GM19238 (cell line): Measurements from ENCODE around the gene PPP1R36.
A peak's percentile ranks its signal among the peaks of the same experiment; 100 is the strongest.
"Not testable (repeated sequence)": the region's sequence is repeated elsewhere in the genome, so short reads cannot be mapped to it uniquely, and the experiment has no call there.

Experiments used
- DNase-seq: peaks from one replicate; pipeline ENCODE4 v3.0.0; 2011; ENCODE audit warnings: low spot score; ENCODE audit not compliant: insufficient read length

Gene PPP1R36

DNA sequence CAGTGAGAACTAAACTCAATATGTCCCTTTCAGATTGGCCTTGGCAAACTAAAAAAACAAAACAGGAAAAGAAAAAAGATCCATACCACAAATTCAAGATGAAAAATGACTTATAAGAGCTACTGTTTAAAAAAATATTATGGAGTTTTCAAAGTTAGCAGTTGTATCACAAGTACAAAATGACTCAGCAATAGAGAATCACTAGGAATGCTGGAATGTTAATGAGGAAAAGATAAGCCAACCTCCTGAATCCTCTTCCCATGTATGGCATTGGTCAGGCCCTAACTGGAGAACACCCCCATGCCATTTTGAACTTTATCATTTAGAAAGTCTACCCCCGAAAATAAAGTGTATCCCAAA is 62.2 kb downstream of the PPP1R36 start:
- DNase-seq = no peak

DNA sequence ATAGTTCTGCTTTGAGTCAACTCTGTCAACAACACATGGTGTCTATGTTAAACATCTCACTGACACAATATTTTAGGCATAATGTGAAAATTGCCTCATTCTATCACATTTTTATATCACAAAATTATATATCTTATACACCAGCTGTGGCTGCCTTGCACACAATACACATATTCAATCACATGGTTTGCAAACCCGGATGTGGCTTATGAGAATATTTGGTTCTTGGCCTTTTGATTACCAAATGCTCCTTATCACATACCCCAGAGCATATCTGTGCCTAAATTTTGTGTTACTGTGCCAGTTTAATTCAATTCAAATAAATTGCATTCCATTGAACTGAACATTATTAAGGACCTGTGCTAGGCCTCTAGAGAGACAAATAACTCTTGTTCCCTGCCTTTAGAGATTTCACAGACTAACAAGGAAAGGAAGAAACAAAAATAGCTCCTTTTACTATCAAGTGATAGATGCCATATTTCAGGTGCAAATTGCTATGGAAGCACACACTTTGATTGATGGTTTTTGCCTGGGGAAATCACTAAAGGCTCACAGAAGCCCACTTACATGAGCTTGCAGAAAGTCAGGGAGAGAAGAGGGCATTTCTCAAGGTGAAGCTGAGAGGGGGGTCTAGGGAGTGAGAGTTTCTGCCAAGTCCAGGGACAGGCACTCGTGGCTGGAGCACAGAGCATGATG is 63.4 kb downstream of the PPP1R36 start:
- no peak for DNase-seq

DNA sequence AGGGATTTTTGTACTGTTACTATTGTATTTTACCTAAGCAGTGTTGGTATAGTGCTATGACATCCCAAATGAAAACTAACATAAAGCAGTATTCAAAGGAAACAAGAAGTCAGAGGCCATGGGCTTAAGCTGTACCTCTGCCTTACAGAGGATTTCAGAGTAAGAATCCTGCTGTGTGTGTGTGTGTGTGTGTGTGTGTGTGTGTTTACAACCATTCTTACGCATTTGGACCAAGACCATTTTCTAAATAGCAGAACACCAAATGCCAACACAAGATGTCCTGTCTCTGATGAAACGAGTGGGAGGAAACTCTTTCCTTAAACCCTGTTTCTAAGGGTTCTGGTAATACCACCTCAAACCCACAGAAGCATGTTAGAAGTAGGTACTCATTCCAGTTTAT is 64.4 kb downstream of the PPP1R36 start:
- no peak for DNase-seq

DNA sequence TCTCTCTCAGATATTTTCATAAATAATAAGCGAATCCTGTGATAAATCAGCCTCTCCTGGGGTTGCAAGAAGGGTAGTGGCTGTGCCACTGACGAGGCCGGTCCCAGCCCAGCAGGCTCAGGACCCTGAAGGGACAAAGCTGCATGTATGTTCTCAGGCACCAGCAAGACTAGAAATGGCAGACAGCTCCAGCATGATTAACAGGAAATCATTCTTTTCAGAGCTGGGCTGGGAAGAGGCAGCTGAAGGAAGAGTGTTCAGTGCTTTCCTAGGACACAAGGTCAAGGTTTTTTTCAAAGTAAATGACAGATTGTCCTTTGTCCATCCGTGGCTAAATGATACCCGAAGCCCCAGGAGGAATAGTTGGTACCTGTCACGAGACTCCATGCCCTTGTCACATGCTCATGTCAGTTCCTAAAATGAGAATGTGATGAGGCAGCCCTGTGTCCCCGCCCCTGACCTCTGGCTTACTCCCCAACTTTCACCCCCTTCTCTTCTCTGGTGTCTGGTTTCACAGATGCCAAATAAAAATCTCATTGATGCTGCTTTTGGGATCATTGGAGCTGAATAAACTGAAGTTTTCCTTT is 65.1 kb downstream of the PPP1R36 start:
- DNase-seq = no peak

DNA sequence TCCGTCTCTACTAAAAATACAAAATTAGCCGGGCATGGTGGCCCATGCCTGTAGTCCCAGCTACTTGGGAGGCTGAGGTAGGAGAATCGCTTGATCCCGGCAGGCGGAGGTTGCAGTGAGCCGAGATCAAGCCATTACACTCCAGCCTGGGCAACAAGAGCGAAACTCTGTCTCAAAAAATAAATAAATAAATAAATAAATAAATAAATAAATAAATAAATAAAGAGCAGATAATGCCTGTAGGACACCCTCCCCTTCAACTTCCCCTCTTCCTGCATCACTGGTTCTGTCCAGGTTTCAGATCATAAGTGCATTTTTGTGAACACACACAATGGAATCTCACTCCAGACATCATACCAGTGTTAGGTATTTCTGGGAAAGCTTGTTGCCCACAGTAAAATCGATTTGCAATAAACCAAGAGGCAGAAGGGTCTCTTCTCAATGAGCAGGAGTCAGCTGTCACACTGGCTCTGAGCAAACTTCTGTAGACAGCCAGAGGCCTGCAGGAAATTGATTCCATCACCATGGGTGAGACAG is 68.2 kb downstream of the PPP1R36 start:
- DNase-seq = not testable (repeated sequence)

DNA sequence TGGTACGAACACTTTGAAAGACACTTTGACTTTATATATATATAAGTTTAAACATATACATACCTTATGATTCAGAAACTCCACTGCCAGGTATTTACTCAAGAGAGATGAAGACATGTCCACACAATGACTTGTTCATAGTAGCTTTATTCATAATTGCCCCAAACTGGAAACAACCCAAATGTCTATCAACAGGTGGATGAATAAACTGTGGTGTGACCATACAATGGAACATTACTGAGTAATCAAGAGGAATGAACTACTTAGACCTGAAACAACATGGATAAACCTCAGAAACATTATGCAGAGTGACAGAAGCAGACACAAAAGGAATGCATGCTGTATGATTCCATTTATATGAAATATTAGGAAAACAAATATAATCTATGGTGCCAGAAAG is 71.1 kb downstream of the PPP1R36 start:
- no peak for DNase-seq

DNA sequence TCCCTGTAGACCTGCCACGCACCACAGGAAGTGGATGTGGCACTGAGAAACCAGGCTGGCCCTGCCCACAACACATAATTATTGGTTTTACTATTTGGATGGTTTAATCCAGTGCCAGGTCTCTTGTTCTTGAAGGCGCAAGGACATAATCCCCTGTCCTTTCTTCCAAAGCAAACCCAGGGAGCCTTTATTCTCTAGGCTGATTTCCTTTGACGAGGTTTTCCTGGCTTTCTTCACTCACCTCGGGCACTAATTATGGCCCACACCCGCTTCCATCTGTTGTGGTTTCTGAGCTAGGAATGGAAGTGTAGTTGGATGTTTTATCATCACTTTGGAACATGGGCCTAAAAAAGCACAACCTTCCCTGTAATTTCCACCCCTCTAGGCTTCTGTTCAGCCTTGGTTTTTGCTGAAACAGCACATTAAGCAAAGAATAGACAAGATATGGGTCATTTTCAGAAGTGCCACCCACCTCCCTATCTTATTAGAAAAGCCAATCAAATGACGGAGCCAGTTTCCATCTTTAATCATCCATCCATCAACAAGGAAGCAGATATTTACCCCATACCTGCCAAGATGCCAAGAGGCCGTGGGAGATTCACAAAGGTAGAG is 73.9 kb downstream of the PPP1R36 start:
- DNase-seq = no peak

DNA sequence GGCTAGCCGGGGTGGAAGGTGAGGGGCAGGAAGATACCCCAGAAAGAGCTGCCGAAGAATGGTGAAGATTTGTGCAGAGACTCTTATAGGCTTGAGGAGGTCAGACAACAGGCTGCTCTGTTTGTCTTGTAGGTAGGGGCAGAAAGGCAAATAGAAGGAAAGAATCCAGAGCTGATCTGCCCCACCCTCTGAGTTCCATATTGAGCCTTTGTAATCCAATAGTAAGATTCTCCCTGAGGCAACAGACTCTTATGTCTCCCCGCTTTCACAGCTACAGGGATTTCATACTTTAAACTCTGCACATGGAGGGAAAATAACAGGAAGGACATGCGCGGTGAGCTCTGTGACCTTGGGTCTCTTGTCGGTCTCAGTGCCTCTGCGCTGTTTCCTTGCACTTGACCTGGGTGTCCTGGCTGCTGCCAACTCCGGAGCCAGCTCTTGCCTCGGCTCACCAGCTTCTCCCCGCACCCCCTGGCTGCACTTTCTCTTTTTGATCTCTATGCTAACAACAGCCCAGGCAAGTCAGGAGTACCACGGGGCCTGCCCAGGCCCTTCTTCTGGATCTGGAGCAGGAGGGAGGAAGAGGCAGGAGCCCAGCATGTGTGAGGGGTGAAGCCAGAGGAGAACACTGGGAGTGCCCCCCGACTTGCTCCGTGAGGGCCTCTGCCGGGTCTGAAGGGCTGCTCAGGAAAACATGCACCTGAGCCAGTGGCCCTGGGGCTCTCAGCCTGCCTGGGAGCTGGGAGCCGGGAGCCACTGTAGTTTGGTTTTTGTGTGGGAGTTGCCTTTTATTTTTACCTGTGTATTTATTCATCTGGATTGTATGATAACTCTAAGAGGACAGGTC is 75.8 kb downstream of the PPP1R36 start:
- DNase-seq = no peak

DNA sequence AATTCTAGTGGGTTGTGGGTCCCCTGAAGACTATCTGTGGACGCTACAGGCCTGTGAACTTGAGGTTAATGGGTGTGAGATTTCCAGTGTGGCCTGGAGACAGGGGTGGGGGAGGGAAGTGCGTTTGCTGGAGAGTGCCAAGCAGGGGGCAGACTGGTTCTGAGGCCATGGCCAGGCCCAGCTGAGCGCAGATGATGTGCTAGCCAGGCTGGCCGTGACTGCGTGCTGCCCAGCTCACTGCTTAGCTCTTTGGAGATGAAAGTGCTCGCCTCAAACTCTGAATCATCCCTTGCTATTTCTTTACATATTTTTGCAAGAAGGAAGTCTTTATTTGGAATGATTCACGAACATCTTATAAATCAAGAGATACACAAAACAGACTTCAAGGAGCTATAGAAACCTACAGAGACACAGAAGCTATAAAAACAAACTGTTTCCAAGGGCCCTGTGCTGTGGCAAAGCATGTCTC is 79.2 kb downstream of the PPP1R36 start:
- DNase-seq = no peak

DNA sequence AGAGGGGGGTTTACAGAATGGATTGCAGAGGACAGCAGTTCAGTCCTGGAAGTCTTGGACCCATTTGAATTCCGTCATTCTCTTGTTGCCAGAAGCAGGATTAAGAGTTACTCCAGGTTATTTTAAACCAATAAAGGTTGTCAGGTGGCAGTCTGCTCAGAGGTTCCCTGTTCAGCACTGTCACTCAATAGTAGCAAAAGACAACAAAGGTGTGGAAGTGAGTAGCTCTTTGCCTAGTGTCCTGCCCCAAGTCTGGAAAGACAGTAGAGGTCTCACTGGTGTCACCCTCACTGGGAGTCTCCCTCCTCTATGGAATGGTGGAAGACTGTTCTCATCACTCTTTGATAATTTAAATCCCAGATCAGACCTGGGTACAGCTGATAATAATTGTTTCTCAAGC is 81.0 kb downstream of the PPP1R36 start:
- DNase-seq = no peak

DNA sequence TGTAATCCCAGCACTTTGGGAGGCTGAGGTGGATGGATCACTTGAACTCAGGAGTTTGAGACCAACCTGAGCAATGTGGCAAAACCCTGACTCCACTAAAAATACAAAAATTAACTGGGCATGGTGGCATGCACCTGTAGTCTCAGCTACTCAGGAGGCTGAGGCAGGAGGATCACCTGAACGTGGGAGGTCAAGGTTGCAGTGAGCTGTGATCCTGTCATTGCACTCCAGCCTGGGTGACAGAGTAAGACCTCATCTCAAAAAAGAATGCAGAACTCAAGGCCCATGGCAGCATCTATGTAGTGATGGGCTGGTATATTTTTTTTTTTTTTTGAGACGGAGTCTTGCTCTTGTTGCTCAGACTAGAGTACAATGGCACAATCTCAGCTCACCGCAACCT is 81.5 kb downstream of the PPP1R36 start:
- not testable (repeated sequence) for DNase-seq

DNA sequence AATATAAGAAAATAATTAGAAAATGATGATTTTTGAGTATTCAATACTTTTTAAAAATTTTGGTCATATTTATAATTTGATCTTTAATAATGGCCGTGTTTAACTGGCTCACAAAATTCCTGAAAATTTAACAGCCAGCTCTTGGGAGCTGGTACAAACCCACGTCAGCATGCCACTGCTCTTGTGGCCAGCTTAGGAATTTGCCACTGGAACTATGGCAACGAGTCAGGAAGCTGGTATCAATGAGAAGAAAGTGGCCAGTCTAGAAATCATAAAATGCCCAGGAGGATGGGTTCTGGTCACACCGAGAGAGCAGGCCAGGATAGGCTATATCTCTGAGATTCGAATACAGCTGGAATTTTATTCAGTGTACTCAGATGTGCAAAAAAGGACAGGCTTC is 82.3 kb downstream of the PPP1R36 start:
- DNase-seq = no peak

DNA sequence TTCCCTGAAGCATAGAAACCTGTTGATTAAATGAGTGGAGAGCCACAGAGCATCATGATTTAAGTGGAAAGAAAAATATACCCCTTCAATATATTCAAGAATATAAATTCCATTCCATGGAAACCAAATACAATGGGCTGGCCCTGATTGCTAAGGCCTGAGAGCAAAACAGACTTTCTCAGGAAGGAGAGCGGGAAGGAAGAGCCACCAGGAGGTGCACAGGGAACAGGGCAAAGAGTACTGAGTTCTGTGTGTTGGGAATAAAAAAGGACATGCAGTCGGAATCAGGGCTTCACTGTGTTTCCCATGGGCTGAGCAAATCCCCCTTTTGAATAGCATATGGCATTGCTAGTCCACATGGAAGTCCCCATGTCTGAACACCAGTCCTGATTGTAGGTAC is 84.8 kb downstream of the PPP1R36 start:
- no peak for DNase-seq

DNA sequence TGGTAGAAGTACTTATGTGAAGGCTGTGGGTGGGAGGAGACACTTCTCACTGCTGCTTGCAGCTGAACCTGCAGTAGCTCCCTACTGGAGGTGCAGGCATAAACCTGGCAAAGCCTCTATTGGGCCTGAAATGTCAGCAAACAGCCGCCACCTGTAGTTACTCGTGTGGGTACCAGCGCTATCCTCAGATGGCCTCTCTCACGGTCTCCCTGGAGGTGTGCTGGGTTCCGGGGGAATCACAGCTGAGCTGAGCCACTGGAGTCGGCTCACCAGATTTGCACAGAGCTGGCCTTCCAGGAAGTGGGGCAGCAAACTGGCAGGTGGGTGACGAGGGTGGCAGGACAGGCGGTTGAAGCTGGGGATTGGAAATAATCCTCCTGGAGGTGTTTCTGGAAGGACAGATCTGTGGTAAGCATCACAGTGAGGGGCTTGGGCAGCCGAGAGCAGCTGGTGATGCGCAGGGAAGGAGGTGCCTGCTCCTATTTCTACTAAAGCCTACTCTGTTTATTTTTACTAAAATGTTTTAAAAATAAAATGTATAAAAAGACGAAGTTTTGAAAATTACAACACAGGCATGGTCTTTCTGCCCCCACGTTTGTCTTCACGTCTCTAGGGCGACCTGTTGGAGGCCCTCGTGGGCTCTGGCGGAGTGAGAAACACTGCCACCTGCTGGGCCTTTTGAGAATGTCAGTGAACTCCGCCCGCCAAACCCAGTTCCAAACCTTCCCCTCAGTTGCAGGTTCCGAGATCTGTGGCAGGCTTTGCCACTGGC is 86.6 kb downstream of the PPP1R36 start:
- peak; percentile 64 for DNase-seq

DNA sequence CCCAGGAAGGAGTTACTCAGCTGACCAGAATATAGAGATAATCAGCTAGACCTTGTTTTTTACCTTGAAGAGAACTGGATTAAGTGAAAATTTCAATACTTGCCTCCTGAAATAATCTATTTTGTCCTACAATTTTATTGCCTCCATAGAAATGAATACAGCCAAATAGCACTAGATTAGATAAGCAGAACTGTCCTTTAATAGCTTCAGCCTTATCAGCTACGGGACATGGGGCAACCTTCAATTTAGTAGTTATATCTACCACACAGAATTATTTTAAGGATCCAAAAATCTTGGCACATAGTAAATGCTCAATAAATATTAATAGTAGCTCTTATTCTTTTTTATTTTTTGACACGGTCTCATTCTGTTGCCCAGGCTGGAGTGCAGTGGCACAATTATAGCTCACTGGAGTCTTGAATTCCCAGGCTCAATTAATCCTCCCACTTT is 87.2 kb downstream of the PPP1R36 start:
- no peak for DNase-seq

DNA sequence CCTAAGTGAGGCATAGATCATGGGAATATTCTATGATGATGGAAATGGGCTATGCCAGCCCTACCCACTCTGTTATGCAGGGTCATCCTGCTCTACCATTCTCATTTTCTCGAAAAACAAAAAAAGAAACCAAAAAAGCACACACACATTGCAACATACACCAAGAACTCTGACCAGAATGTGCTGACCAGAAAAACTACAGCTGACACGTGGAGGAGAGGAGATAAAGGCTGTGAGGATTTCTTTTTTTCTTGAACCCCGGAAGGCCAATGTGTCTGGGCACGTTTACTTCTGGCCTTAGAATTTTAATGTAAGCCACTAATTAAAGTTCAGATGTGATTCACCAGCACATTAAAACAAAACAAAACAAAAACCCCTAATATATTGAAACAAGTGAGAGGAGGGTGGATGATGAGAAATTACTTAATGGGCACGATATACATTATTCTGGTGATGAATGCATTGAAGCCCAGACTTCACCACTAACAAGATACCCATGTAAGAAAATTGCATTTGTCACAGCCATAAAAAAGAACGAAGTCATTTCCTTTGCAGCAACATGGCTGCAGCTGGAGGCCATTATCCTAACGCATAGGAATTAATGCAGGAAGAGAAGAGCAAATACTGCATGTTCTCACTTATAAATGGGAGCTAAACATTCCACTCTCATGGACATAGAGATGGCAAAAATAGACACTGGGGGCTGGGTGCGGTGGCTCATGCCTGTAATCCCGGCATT is 88.1 kb downstream of the PPP1R36 start:
- DNase-seq = no peak

DNA sequence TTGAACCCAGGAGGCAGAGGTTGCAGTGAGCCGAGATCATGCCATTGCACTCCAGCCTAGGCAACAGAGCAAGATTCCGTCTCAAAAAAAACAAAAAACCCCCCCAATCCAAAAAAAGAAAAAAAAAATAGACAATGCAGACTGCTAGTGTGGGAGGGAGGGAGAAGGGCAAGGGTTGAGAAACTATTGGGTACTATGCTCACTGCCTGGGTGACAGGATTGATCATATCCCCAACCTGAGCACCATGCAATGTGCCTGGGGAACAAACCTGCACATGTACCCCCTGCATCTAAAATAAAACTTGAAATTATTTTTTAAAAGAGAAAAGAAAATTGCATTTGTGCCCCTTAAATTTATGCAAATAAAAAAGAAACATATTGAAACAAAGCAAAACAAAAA is 88.9 kb downstream of the PPP1R36 start:
- DNase-seq = no peak
